GM18873 (cell line): ENCODE measurements around the gene HMOX2.
A peak's percentile ranks its signal among the peaks of the same experiment; 100 is the strongest.

Experiments
- ATAC-seq: cut with Tn5 transposase; IDR thresholded peaks from one replicate; pipeline ENCODE4 v1.9.1; 2021; ENCODE audit warnings: mild to moderate bottlenecking, moderate library complexity, moderate number of reproducible peaks; ENCODE audit not compliant: unreplicated experiment, low FRiP score

The HMOX2 gene

DNA sequence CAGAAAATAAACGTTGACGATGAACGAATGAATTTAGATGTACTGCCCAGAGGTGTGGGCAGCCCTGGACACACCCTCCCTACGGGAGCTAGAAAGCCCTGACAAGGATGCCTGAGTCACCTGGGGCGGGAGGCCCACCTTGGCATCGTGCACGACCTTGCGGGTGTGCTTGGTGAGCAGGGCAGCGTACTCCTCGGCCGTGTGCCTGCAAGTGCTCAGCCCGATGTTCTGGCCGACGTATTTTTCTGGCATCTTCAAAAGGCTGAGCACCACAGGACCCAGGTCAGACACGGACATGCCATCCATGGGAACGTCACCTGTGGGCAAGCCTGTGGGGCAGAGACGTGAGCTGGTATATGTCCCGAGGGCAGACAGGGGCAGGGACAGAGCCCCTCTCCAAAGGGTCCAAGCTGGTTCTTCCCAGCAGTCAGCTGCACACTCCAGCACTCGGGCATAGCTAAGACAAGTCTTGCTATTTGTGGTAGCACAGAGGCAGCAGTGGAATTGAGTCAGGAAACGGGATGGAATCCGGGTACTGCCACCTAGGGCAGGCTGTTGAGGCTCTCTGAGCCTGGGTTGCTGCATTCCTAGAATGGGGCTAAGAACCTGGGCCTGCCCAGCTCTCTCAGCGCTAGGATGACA, 12.6 kb upstream of the HMOX2 start:
- ATAC-seq = no peak

DNA sequence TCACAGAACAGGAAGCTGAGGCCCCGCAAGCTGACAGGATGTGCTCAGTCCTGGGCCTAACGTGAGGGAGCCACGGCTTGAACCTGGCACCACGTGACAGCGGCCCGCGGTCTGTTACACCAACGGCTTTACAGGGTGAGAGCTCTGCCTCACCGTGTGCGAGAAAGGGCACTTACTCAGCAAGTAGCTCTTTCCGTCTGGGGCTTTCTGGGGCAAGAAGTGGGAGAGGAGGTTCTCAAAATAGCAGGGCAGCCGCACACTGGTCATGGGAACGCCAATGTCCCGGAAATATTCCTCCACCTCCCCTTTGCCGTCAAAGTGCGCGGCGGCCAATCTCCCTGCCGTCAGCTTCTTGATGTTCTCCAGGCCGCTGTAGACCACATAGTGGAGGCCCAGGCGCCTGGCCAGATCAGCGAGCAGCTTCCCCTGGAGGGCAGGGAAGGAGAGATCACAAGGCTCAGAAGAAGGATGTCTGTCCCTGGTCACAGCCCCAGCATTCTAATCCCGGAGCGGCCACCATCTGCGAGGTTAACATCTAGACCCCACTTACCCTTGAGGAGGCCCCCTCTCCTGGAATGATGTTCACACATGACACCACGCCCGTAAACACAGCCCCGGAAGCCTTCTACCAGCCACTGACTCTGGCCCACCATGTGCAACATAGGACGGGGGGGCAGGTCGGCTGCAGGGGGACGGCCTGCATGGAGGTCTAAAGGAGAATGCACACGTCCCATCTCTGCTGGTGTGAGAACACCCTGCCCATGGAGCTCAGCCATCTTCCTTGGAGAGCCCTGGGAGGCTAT, 10.0 kb upstream of the HMOX2 start:
- no peak for ATAC-seq

DNA sequence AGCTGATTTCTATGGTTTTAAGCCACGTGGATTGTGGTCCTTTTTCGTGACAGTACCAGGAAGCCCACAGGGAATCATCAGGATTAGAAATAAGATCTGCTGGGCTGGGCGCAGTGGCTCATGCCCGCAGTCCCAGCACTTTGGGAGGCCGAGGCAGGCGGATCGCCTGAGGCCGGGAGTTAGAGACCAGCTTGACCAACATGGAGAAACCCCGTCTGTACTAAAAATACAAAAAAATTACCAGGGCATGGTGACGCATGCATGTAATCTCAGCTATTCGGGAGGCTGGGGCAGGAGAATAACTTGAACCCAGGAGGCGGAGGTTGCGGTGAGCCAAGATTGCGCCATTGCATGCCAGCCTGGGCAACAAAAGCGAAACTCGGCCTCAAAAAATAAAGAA, 8.3 kb upstream of the HMOX2 start:
- ATAC-seq = no peak

DNA sequence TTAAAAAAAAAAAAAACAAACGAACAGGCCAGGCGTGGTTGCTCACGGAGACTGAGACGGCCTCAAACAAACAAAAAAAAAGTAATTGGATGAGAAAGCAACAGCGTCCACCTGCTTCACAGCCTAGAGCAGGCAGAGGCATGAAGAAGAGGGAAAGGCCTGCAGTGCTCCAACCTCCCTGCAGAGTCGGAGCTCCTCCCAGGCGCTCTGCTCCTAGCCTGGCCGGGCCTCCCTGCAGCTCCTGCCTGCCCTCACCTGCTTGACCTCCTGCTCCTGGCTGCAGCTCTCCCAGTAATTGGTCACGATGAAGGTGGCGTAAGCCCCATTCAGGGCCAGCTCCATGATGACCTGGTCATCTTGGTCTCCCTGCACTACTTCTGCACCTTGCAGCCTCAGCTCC, 7.2 kb upstream of the HMOX2 start:
- no peak for ATAC-seq

DNA sequence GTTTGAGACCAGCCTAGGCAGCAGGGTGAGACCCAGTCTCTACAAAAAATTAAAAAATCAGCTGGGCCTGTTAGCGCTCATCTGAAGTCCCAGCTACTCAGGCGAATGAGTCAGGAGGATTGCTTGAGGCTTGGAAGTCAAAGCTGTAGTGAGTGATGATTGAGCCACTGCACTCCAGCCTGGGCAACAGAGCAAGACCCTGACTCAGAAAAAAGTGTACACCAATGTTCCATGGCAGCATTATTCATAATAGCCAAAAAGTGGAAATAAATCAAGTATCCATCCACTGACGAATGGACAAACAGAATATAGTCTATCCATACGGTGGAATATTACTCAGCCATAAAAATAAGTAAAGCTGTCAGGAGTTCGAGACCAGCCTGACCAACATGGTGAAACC, 4.3 kb upstream of the HMOX2 start:
- ATAC-seq = no peak

DNA sequence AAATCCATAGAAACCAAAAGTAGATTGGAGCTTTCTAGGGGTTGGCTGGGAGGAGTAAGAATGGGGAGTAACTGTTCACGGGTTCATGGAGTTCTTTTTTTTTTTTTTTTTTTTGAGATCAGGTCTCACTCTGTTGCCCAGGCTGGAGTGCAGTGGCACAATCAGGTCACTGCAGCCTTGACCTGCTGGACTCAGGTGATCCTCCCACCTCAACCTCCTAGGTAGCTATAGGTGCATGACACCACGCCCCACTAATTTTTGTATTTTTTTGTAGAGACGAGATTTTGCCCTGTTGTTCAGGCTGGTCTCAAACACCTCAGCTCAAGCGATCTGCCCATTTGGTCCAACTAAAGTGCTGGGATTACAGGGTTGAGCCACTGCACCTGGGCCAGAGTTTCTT, 3.3 kb upstream of the HMOX2 start:
- no peak for ATAC-seq

DNA sequence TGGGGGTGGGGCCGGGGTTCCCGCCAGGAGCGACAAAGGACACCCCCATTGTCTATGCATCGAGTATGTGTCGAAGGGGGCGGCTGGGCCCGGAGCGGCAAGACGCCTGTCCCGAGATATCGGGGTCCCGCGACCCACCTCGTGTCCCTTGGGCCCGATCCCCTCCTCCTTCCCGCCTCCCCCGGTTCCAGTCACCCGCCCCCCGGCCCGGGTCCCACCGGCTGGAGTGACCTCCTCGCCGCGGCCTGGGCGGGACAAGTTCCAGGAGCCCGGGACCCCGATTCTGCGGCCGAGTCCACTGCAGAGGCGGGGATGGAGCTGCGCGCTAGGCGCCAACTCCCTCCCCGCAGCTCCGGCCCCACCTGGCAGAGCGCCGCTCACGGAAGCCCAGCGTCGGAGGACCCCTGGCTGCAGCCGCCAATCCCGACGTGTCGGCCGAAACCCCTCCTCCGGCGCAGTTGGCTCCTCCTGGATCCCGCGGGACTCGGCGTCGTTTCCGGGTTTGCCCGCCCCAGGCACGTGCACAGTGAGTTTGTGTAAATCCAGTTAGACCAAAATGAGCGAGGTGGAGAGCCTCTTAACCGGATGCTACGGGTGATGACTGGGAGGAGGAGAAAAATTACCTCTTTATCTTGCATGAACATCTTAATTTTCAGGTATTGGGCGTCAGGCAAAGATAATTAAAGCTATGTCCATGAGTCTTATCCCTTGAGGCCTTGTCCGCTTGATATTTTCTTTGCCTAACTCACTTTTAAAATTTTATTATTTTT, 1.8 kb upstream of the HMOX2 start, which contains the start of gene NMRAL1:
TSS of gene NMRAL1 (minus strand) at position 434 of the 770 bp plus-strand sequence. CDS start 493 bp downstream, outside the sequence.
- ATAC-seq = peak; percentile 48

DNA sequence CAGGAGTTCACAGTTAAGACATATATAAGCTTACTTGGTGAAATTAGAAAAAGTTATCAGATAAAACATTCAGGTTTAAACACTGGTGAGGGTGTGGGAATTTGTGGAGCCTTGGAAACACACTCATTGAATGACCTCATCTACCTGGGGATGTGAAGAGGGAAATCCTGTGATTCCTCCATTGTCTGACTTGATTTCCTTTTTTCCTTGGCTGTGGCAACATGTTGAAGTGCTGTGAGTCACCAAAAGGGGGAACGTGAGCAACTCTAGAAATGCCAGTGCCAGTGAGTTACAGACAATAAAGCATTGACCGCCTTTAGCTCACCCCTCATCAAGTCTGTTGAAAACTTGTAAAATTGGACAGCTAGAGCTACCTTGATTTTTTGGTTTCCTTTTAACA, 1.8 kb downstream of the HMOX2 start:
- ATAC-seq = no peak

DNA sequence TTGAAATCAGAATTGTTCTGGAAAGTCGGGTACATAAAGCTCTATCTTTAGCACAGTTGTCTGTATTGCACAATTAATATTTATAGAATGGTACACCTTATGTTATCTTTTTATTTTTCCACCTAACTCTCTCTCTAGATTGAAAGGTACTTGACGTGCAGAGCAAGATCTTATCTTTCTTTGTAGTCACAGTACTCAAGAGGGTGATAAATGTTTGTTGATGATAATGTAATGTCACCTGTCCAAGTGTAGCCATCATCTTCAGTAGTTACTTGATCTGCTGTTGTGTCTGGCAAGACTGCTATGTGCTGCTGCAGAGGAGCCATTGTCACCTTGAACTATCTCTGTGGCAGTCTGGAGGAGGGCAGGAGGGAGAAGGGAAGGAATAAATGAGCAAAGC, 5.3 kb downstream of the HMOX2 start:
- ATAC-seq = no peak

DNA sequence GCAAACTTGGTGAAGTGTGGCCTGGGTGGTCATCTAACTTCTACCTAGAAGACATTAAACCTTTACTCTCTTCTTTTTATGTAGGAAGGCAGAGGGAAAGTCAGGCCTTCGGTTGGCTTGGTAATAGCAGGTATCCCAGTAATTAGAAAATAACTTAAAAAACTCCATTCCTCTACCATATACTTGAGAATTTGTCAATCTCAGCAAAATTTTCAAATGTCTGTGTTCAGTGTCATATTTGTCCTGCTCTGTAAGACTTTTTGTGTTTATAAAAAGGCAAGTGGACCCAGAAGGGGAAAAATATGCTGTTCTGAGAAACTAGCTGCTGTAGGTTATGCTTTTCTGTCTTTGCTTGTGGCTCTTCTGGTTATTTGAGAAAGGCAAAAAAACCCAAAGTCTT, 5.8 kb downstream of the HMOX2 start:
- ATAC-seq = no peak

DNA sequence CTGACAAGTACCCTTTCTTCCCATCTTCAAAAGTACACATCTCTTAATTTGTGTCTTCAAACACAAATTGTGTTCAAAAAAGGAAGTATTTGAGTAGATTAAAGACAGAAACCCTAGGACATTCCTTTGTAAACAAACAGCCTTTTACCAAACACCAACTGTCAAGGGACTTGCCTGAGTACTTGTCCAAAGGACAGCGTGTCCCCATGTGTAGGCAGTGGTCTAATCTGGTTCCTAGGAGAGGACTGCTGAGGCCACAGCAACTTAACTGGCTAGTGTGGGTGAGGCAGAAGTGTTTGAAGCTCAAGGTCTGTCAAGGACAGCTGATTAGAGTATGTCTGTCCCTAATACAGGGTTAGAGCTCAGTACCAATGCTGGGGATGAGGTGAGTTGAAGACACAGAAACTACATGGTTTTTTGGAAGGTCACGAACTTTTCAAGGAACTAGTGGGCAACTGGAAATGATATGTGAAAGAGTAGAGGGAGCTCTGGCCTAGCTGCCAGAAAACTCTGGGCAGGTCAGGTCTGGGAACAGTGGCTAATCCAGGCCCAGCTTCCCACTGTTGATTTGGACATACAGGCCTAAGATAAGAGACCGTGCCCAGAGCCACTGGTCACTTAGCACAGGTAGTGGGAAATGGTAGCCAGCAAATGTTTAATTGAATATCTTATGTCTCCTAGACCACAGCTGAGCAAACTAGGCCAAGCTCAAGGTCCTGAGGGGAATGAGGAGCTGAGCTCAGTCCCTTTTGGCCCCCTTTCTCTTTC, 10.1 kb downstream of the HMOX2 start:
- ATAC-seq = no peak

DNA sequence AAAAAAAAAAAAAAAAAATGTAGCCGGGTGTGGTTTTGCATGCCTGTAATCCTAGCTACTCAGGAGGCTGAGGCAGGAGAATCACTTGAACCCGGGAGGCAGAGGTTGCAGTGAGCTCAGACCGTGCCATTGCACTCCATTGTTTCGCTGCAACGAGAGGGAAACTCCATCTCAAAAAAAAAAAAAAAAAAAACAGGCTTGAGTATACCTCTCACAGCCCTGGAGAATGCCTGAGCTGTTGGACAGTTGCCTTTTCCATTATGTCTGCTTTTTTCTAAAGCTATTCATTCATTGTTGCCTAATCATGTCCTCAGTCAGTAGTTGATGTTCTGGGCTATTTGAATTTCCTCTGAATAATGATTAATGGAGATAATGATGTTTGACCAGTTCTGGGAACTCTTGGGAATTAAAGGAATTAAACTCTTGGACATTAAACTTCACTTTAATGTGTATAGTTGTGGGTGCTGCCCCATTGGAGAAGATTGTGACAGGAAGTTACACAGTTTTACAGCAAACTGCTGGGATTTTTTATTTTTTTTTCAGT, 11.8 kb downstream of the HMOX2 start:
- no peak for ATAC-seq

DNA sequence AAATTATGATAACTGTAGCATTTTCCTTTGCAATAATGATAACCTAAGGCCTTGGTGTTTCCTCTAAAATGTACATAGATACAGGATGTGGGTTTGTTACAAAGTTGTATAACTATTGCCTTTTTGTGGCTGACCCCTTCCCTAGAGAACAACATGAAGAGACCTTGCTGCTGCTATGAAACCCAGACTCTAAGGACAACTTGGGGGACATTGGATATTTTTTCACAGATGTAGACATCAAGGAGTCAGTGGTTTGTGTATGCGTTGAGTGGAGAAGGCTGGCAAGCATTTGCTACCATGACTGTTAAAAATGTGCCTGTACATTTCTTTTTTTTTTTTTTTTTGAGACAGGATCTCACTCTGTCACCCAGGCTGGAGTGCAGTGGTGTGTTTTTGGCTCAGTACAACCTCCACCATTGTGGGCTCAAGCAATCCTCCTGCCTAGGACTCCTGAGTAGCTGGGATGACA, 12.3 kb downstream of the HMOX2 start:
- no peak for ATAC-seq

DNA sequence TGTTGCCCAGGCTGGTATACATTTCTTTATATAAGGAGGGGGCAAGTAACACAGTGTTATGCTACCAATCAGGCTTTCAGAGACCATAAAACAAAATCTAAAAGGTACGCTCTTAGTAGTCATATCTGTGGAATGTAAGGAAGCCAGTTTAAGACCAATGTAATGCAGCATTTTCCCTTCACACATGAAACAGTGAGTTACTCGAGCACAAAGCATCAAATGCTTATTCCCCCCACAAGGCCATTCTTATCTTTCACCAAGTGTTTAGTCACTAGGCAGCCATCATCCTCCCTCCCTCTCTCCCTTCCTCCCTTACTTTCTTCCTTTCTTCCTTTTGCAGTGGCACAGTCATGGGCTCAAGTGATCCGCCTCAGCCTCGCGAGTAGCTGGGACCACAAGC, 12.8 kb downstream of the HMOX2 start:
- ATAC-seq = no peak

DNA sequence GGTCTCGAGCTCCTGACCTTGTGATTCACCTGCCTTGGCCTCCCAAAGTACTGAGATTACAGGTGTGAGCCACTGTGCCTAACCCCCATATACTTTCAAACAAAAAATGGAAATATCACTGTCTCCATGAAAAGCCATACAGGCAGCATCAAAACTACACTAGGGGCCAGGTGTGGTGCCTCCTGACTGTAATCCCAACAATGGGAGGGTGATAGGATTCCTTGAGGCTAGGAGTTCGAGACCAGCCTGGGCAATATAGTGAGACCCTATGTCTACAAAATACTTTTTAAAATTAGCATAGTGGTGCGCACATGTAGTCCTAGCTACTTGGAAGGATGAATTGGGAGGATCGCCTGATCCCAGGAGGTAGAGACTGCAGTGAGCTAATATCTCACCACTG, 15.7 kb downstream of the HMOX2 start:
- no peak for ATAC-seq

DNA sequence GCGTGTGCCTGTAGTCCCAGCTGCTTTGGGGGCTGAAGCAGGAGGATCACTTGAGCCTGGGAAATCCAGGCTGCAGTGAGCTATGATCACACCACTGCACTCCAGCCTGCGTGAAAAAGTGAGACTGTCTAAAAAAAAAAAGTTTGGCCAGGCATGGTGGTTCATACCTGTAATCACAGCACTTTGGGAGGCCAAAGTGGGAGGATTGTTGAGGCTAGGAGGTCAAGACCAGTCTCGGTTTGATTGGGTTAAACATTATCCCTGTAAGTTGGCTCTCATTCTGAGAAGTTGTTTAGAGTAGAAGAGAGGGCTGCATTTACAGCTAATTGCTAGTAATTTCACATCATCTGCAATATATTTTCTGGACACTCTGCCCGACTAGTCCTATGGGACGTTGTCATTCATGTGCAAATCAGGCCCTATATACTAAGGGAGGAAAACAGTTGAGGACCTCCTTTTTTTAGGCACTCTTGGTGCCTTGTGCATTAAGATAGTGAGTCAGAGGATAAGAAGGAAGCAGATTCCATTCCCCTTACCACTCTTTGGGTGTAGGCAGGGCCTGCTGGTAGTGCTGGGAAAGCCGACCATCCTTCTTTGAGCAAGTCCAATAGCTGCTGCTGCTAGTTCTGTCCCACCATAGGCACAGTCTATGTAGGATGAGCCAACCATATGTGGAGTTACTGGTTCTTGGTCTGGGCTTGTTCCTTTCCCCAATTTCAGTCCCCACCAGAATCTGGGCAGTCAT, 18.7 kb downstream of the HMOX2 start:
- ATAC-seq = no peak

DNA sequence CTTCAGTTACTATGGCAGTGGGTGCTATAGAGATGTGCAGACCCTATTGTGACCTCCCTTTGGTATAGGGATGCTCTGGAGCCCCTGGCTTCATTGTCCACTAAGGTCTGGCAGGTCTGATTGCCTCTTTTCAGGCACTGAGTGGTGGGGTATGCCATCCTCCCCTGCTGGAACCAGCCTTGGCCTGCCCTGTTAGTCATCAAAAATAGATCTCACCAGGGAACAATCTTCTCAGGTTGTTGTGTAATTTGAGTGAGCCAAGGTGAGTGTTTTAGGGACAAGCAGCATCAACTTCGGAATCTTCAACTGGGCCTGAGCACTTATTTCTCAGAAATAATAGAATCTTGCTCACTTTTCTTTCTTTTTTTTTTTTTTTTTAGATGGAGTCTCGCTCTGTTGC, 19.6 kb downstream of the HMOX2 start:
- ATAC-seq = no peak

DNA sequence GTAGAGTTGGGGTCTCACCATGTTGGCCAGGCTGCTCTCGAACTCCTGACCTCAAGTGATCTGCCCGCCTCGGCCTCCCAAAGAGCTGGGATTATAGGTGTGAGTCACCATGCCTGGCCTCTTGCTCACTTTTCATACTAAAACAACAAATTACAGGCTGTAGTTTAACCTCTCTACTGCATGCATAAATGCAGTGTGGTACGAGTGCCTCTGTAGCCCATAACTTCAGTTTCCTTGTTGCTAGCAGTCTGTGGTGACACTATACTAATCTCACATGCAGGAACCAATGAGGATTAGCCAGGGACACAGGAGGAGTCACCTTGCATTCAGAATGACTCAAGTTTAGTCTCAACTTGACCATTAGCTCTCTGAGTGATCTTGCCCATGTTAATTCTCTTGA, 20.1 kb downstream of the HMOX2 start:
- ATAC-seq = no peak

DNA sequence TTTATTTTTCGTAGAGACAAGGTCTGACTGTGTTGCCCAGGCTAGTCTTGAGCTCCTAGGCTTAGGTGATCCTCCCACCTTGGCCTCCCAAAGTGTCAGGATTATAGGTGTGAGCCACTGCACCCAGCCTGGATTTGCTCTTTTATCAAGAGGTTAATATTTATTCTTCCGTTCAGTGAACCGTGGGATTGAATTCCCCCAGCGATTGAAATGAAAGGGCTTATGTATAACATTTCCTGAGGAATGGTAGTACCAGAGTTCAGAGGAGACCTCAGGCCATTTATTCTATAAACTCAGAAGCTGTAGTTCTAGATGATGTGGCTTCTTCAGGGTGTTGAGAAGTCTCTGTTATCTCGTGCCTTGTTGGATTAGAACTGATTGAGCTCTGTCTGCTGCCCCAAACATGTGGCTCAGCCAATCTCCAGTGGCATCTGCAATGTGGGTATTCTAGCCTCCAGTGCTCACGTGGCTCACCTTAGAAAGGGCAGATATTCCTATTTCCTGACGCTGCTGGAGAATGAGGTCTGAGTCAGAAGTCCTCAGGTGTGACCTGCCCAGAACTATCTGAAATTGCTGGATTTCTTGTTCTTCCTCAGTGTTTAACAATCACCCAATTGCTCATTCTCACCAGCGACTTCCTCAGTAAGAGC, 22.5 kb downstream of the HMOX2 start:
- ATAC-seq = no peak
